ENCODE results near the gene EFHC1. TPM values are rescaled to one million over a fixed set of nuclear protein-coding genes. Genes with fewer than 3 reads are reported as not detected.
A peak's percentile ranks its signal among the peaks of the same experiment; 100 is the strongest.

The EFHC1 gene
- 43.3 and 59.8 TPM in 2 replicates for polyA plus RNA-seq (2011; rRNA removed)
- 25.0 and 25.2 TPM in 2 replicates for polyA minus RNA-seq (2011; rRNA and poly(A)+ RNA removed)

- peak within 1 kb of the TSS; percentile 78 for H3K4me3 ChIP-seq (ENCODE audit: low read depth, low read length)
- ChIA-PET CTCF (interaction anchor here (0.8 to 9.4 kb wide), 10 partner anchors 12 to 242 kb away, joined by 3 to 119 read pairs (median 5); partner anchors contain the start of gene TRAM2), POLR2A (interaction anchor here (0.8 to 1.4 kb wide), 9 partner anchors 63 to 242 kb away, joined by 3 to 7 read pairs (median 3); partner anchors contain the start of gene TRAM2)
- peak; percentile 93 for DNase-seq (ENCODE audit: low read depth, low spot score)
- TF ChIP-seq CTCF (IDR thresholded peaks at IDR 0.05; ENCODE audit: low read depth, low read length): no peak
- peak within 1 kb of the TSS; percentile 69 for H3K27ac ChIP-seq (ENCODE audit: low read depth, low read length)
- H3K27me3 ChIP-seq (ENCODE audit: control insufficient read depth, insufficient read depth, low read length): no peaks in the 10 kb centered on the region
- no peaks in the 10 kb centered on the region for H3K9me3 ChIP-seq (ENCODE audit: control insufficient read depth, insufficient read depth, low read length)
Measured at GRCh38 chr6:52419809-52420667, at the start of gene EFHC1. EFHC1 (plus strand) TSS chr6:52420342; CDS start chr6:52420411, 69 bp downstream.

- Histone ChIP-seq H3K9me3 (ENCODE audit: control insufficient read depth, insufficient read depth, low read length) (no peaks in the 10 kb centered on the region), H3K27ac (ENCODE audit: low read depth, low read length) (no peak overlapping the region), H3K4me3 (ENCODE audit: low read depth, low read length) (no peak overlapping the region), H3K27me3 (ENCODE audit: control insufficient read depth, insufficient read depth, low read length) (no peaks in the 10 kb centered on the region)
- no peak for TF ChIP-seq CTCF (IDR thresholded peaks at IDR 0.05; ENCODE audit: low read depth, low read length)
- ChIA-PET CTCF (no interaction called here), POLR2A (no interaction called here)
- DNase-seq (ENCODE audit: low read depth, low spot score): no peak
Measured at GRCh38 chr6:52371656-52372191, 48.4 kb upstream of the EFHC1 start.

- H3K27ac ChIP-seq (ENCODE audit: low read depth, low read length): no peak overlapping the region
- no peaks in the 10 kb centered on the region for H3K9me3 ChIP-seq (ENCODE audit: control insufficient read depth, insufficient read depth, low read length)
- H3K4me3 ChIP-seq (ENCODE audit: low read depth, low read length): no peak overlapping the region
- no peak for TF ChIP-seq CTCF (IDR thresholded peaks at IDR 0.05; ENCODE audit: low read depth, low read length)
- POLR2A ChIA-PET: no interaction called here
- no peaks in the 10 kb centered on the region for H3K27me3 ChIP-seq (ENCODE audit: control insufficient read depth, insufficient read depth, low read length)
- DNase-seq (ENCODE audit: low read depth, low spot score): no peak
- CTCF ChIA-PET: interaction anchor here (0.6 to 1.0 kb wide), 2 partner anchors 8 to 10 kb away, joined by 3 to 5 read pairs; no protein-coding TSS in a partner anchor
Measured at GRCh38 chr6:52373151-52373690, 46.9 kb upstream of the EFHC1 start.

- no peak for TF ChIP-seq CTCF (IDR thresholded peaks at IDR 0.05; ENCODE audit: low read depth, low read length)
- DNase-seq (ENCODE audit: low read depth, low spot score): no peak
- Histone ChIP-seq H3K27me3 (ENCODE audit: control insufficient read depth, insufficient read depth, low read length) (no peaks in the 10 kb centered on the region), H3K4me3 (ENCODE audit: low read depth, low read length) (no peak overlapping the region), H3K27ac (ENCODE audit: low read depth, low read length) (no peak overlapping the region), H3K9me3 (ENCODE audit: control insufficient read depth, insufficient read depth, low read length) (no peaks in the 10 kb centered on the region)
- CTCF ChIA-PET: interaction anchor here (1.0 kb wide), 1 partner anchor 7 kb away, joined by 5 read pairs; no protein-coding TSS in a partner anchor
- POLR2A ChIA-PET: no interaction called here
Measured at GRCh38 chr6:52374247-52374646, 45.9 kb upstream of the EFHC1 start.

All from AG04450 (cell line).